Measurements from ENCODE around the gene TTC9. TPM values are rescaled to one million over a fixed set of nuclear protein-coding genes. Genes with fewer than 3 reads are reported as not detected.

Gene TTC9
- total and polyA plus RNA-seq, 12 donors, result 0.74 to 4.1 (median 1.7) TPM

GRCh38 chr14:70724944-70725343, 83.2 kb downstream of the TTC9 start:
- WGBS, 4 donors, result 89 to 95% (median 93%) methylated on average over 6 of the region's 6 CpGs
- no peak overlapping the region for H3K27ac ChIP-seq
- no peak overlapping the region for H3K4me3 ChIP-seq
- H3K4me1 ChIP-seq (replicated peaks in 1 of 2), result peaks cover 0 to 5% of the 10 kb centered on the region in 2 donors
- no peaks in the 10 kb centered on the region for H3K27me3 ChIP-seq
- no peaks in the 10 kb centered on the region for H3K36me3 ChIP-seq (replicated peaks in 1 of 2)
- intact Hi-C loops (cut with DNase I), result no loop called here
- H3K9me3 ChIP-seq (replicated peaks in 1 of 3), result no peaks in the 10 kb centered on the region
- DNase-seq, result no peak
- TF ChIP-seq POLR2A (IDR thresholded peaks at IDR 0.05) (no peak), CTCF (IDR thresholded peaks at IDR 0.05) (no peak)

Small RNA genes lying within 50 kb of the gene (small RNA-seq; reads per million reads assigned to genes)
- gene RN7SL77P, result 0 reads per million in 2 donors

Other genes with a start within 250 kb of the TTC9 start
- gene SYNJ2BP, start 224.8 kb upstream of the TTC9 start, total RNA-seq, result 10 to 100 TPM; 20.2 to 40.4 (median 31.9) TPM
- gene SYNJ2BP, start 224.8 kb upstream of the TTC9 start, polyA plus RNA-seq, result 10 to 100 TPM in 2 of 3 donors, 1 to 10 TPM in 1; 7.0 to 42.3 (median 10.3) TPM
- gene ADAM21, start 189.7 kb upstream of the TTC9 start, total RNA-seq, result 1 to 10 TPM in 4 of 9 donors, under 1 TPM in 4, not detected in 1; 0.22 to 2.3 (median 0.84) TPM
- gene ADAM21, start 189.7 kb upstream of the TTC9 start, polyA plus RNA-seq, result under 1 TPM in 2 of 3 donors, not detected in 1; 0.10 to 0.40 TPM
- gene ADAM20, start 106.9 kb upstream of the TTC9 start, total RNA-seq, result 1 to 10 TPM in 3 of 9 donors, under 1 TPM in 5, not detected in 1; 0.14 to 2.9 (median 0.75) TPM
- gene ADAM20, start 106.9 kb upstream of the TTC9 start, polyA plus RNA-seq, result under 1 TPM in 2 of 3 donors, not detected in 1; 0.24 TPM
- 10 to 100 TPM in 8 of 9 donors, 1 to 10 TPM in 1; 6.9 to 49.5 (median 32.6) TPM for gene MED6, start 41.3 kb upstream of the TTC9 start, total RNA-seq
- 10 to 100 TPM in 2 of 3 donors, 1 to 10 TPM in 1; 9.9 to 38.1 (median 11.7) TPM for gene MED6, start 41.3 kb upstream of the TTC9 start, polyA plus RNA-seq
- 1 to 10 TPM; 2.2 to 6.7 (median 3.4) TPM for gene MAP3K9, start 167.6 kb downstream of the TTC9 start, total RNA-seq
- gene MAP3K9, start 167.6 kb downstream of the TTC9 start, polyA plus RNA-seq, result 1 to 10 TPM in 2 of 3 donors, under 1 TPM in 1; 0.67 to 2.7 (median 1.3) TPM